Astrocyte of the cerebellum (primary cell): ENCODE measurements around the gene KCNMB3.
"Not testable (repeated sequence)": the region's sequence is repeated elsewhere in the genome, so short reads cannot be mapped to it uniquely, and the experiment has no call there.

Experiments
- DNase-seq: peaks from one replicate; pipeline ENCODE4 v3.0.0-alpha.2; 2011; ENCODE audit warnings: low read depth
- H3K4me3 ChIP-seq: 2 replicates; pipeline ENCODE4 v1.5.1; 2011; ENCODE audit warnings: mild to moderate bottlenecking, low read depth, low read length, moderate library complexity
- CTCF ChIP-seq: IDR thresholded peaks from 2 replicates; pipeline ENCODE4 v1.5.1; 2012; ENCODE audit warnings: low read length, low read depth, moderate library complexity, mild to moderate bottlenecking; ENCODE audit errors: missing control alignments
- in situ Hi-C: cut with HindIII; loops from 2 replicates; pipeline ENCODE4 v1.10.0; 2017; ENCODE audit warnings: low sequenced_read_pairs

KCNMB3 gene

DNA sequence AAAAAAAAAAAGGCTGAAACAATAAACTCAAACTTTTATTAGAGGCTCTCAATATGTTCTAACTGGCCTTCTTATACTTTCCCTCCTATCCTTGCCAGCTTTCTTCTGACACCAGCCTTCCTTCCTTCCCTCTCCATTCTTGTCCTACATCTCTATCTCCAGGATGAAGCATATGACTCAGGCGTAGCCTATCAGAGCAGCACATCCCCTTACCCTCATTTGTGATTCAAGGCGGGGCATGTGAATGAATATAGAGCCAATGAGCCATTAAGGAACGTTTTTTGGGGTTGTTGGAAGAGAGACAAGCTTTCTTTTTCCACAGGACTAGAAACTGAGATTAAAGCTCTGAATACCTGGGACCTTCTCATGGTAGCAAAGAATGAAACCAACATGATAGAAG is 25.1 kb upstream of the KCNMB3 start:
- no peak for TF ChIP-seq CTCF
- no peak for DNase-seq
- no peak overlapping the region for H3K4me3 ChIP-seq
- in situ Hi-C loops, result no loop called here

DNA sequence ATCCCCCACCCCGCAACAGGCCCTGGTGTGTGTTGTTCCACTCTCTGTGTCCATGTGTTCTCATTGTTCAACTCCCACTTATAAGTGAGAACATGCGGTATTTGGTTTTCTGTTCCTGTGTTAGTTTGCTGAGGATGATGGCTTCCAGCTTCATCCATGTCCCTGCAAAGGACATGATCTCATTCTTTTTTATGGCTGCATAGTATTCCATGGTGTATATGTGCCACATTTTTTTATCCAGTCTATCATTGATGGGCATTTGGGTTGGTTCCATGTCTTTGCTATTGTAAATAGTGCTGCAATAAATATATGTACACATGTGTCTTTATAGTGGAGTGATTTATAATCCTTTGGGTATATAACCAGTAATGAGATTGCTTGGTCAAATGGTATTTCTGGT is 23.5 kb upstream of the KCNMB3 start:
- DNase-seq, in situ Hi-C loops, H3K4me3 ChIP-seq: not testable (repeated sequence)

GRCh38 chr3:179272385-179272784 is 21.5 kb upstream of the KCNMB3 start:
- no peak overlapping the region for H3K4me3 ChIP-seq
- no peak for DNase-seq
- in situ Hi-C loops, result no loop called here
- TF ChIP-seq CTCF, result peak; percentile 40

DNA sequence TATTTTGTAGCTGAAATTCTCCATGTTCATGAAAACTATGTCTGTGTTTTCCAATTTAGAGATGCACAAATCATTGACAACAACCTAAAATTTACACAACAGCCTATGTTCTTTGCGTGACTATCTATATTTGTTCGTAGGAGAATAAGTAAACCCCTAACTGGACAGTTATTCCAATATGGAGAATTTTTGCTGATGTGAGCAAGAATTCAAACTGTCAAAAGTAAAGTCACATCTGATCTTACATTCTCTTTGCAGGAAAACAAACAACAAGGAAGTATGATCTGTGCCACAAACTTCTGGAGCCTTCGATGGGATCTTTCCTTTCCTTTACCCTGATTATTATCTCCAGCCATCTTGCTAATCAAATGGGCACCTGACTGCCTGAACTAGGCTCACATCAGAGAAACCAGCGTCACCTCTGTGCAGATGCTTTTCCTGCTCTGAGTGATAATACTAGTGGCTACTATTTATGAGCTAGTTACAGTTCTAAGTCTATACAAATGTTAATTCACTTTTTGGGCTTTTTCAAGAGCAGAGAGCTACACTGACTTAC is 18.3 kb upstream of the KCNMB3 start:
- DNase-seq, result no peak
- in situ Hi-C loops, result no loop called here
- no peak for TF ChIP-seq CTCF
- no peak overlapping the region for H3K4me3 ChIP-seq

- no peak overlapping the region for H3K4me3 ChIP-seq
- no peak for TF ChIP-seq CTCF
- no peak for DNase-seq
- in situ Hi-C loops, result no loop called here
These were observed 17.6 kb upstream of the KCNMB3 start for GRCh38 chr3:179268400-179269051.

GRCh38 chr3:179266701-179267211 is 15.8 kb upstream of the KCNMB3 start:
- H3K4me3 ChIP-seq, result no peak overlapping the region
- DNase-seq, result no peak
- no peak for TF ChIP-seq CTCF
- in situ Hi-C loops, result no loop called here

- no peak overlapping the region for H3K4me3 ChIP-seq
- no peak for TF ChIP-seq CTCF
- DNase-seq, result no peak
- in situ Hi-C loops, result no loop called here
These were observed 15.0 kb upstream of the KCNMB3 start for GRCh38 chr3:179265875-179266274.
